Osteoblast (primary cell): Measurements from ENCODE around the gene CTDP1. TPM values are rescaled to one million over a fixed set of nuclear protein-coding genes. Genes with fewer than 3 reads are reported as not detected.

ENCODE experiments used
- DNase-seq: peaks from one replicate; pipeline ENCODE4 v3.0.0; 2011; ENCODE audit warnings: low spot score, mixed read lengths; ENCODE audit not compliant: insufficient read length; ENCODE audit errors: missing footprints
- H2AFZ ChIP-seq: 2 replicates; pipeline ENCODE4 v1.6.0; 2011; ENCODE audit warnings: mild to moderate bottlenecking, low read length
- H3K27ac ChIP-seq: 2 replicates; pipeline ENCODE4 v1.5.1; 2011; ENCODE audit warnings: mild to moderate bottlenecking, low read depth, low read length, moderate library complexity
- H3K27me3 ChIP-seq: 2 replicates; pipeline ENCODE4 v1.6.0; 2012; ENCODE audit warnings: mild to moderate bottlenecking, control low read depth, inconsistent platforms, low read length, moderate library complexity; ENCODE audit not compliant: insufficient read depth
- H3K36me3 ChIP-seq: 2 replicates; pipeline ENCODE4 v1.5.1; 2011; ENCODE audit warnings: mild to moderate bottlenecking, low read length, control low read depth, moderate library complexity; ENCODE audit not compliant: insufficient read depth
- H3K4me1 ChIP-seq: 2 replicates; pipeline ENCODE4 v1.5.1; 2011; ENCODE audit warnings: mild to moderate bottlenecking, low read length, control low read depth, moderate library complexity; ENCODE audit not compliant: insufficient read depth
- H3K4me2 ChIP-seq: 2 replicates; pipeline ENCODE4 v1.6.0; 2011; ENCODE audit warnings: mild to moderate bottlenecking, low read length; ENCODE audit not compliant: insufficient read depth
- H3K4me3 ChIP-seq: fragments of 200-600 bp; sonication (generic); 3 replicates; pipeline ENCODE4 v1.5.1; 2012; ENCODE audit warnings: mild to moderate bottlenecking, low read length, inconsistent platforms; ENCODE audit not compliant: insufficient read depth
- H3K79me2 ChIP-seq: 2 replicates; pipeline ENCODE4 v1.6.0; 2012; ENCODE audit warnings: mild to moderate bottlenecking, low read length, control low read depth, inconsistent platforms; ENCODE audit not compliant: insufficient read depth
- H3K9me3 ChIP-seq: 2 replicates; pipeline ENCODE4 v1.5.1; 2011; ENCODE audit warnings: low read depth, low read length, control low read depth
- H4K20me1 ChIP-seq: 2 replicates; pipeline ENCODE4 v1.6.0; 2012; ENCODE audit warnings: mild to moderate bottlenecking, low read length, control low read depth; ENCODE audit not compliant: insufficient read depth
- CTCF ChIP-seq: IDR thresholded peaks from 2 replicates; pipeline ENCODE4 v1.5.1; 2011; ENCODE audit warnings: mild to moderate bottlenecking, low read depth, low read length, moderate library complexity; ENCODE audit errors: extremely low read depth
- total RNA-seq: library from RNA; depleted of rRNA; stranded (reverse); fragments of >200 nt; gene quantifications from 2 replicates; pipeline ENCODE4 v1.2.3, GENCODE V29; 2012

CTDP1 gene
- total RNA-seq, 1 donor: 26.8 TPM

GRCh38 chr18:79694895-79695213 lies 15.3 kb downstream of the CTDP1 start:
- Histone ChIP-seq H3K4me1 (peaks cover 5% of the 10 kb centered on the region), H3K36me3 (peaks cover 18% of the 10 kb centered on the region), H3K27me3 (no peaks in the 10 kb centered on the region), H4K20me1 (peaks cover 28% of the 10 kb centered on the region), H3K27ac (no peak overlapping the region), H3K4me2 (no peak overlapping the region), H3K4me3 (no peak overlapping the region), H2AFZ (no peak overlapping the region), H3K9me3 (no peaks in the 10 kb centered on the region), H3K79me2 (peaks cover 51% of the 10 kb centered on the region)
- DNase-seq: peak; percentile 75
- TF ChIP-seq CTCF: no peak

- DNase-seq: peak; percentile 76
- peaks cover 5% of the 10 kb centered on the region for H3K4me1 ChIP-seq
- H4K20me1 ChIP-seq: peaks cover 25% of the 10 kb centered on the region
- no peak for TF ChIP-seq CTCF
- H3K4me2 ChIP-seq: no peak overlapping the region
- peaks cover 50% of the 10 kb centered on the region for H3K79me2 ChIP-seq
- no peaks in the 10 kb centered on the region for H3K27me3 ChIP-seq
- no peaks in the 10 kb centered on the region for H3K9me3 ChIP-seq
- peaks cover 19% of the 10 kb centered on the region for H3K36me3 ChIP-seq
- no peak overlapping the region for H3K4me3 ChIP-seq
- H2AFZ ChIP-seq: no peak overlapping the region
- H3K27ac ChIP-seq: no peak overlapping the region
Measured at GRCh38 chr18:79695269-79695668, 15.7 kb downstream of the CTDP1 start.

- no peaks in the 10 kb centered on the region for H3K27me3 ChIP-seq
- peaks cover 16% of the 10 kb centered on the region for H4K20me1 ChIP-seq
- no peak overlapping the region for H2AFZ ChIP-seq
- H3K9me3 ChIP-seq: no peaks in the 10 kb centered on the region
- peaks cover 26% of the 10 kb centered on the region for H3K36me3 ChIP-seq
- DNase-seq: peak; percentile 67
- H3K79me2 ChIP-seq: peaks cover 44% of the 10 kb centered on the region
- no peak overlapping the region for H3K4me2 ChIP-seq
- H3K4me1 ChIP-seq: peaks cover 5% of the 10 kb centered on the region
- TF ChIP-seq CTCF: no peak
- H3K27ac ChIP-seq: no peak overlapping the region
- no peak overlapping the region for H3K4me3 ChIP-seq
Measured at GRCh38 chr18:79695856-79696850, 16.6 kb downstream of the CTDP1 start.

GRCh38 chr18:79697178-79697577 lies 17.6 kb downstream of the CTDP1 start:
- no peak overlapping the region for H3K4me3 ChIP-seq
- TF ChIP-seq CTCF: no peak
- no peaks in the 10 kb centered on the region for H3K27me3 ChIP-seq
- H3K27ac ChIP-seq: no peak overlapping the region
- H3K9me3 ChIP-seq: no peaks in the 10 kb centered on the region
- H3K36me3 ChIP-seq: peaks cover 26% of the 10 kb centered on the region
- H3K79me2 ChIP-seq: peaks cover 45% of the 10 kb centered on the region
- peaks cover 5% of the 10 kb centered on the region for H3K4me1 ChIP-seq
- no peak overlapping the region for H3K4me2 ChIP-seq
- DNase-seq: peak; percentile 14
- H4K20me1 ChIP-seq: peaks cover 18% of the 10 kb centered on the region
- H2AFZ ChIP-seq: no peak overlapping the region
